ENCODE measurements around the gene ANKZF1.
"Not testable (repeated sequence)": the region's sequence is repeated elsewhere in the genome, so short reads cannot be mapped to it uniquely, and the experiment has no call there.

Gene ANKZF1

GRCh38 chr2:219254590-219255201 is 25.1 kb downstream of the ANKZF1 start:
- DNase-seq (ENCODE audit: low read depth): no peak

GRCh38 chr2:219258942-219259341 is 29.3 kb downstream of the ANKZF1 start:
- DNase-seq (ENCODE audit: low read depth): not testable (repeated sequence)

GRCh38 chr2:219261024-219261855 is 31.6 kb downstream of the ANKZF1 start:
- no peak for DNase-seq (ENCODE audit: low read depth)

- no peak for DNase-seq (ENCODE audit: low read depth)
Measured at GRCh38 chr2:219266232-219266631, 36.6 kb downstream of the ANKZF1 start.

GRCh38 chr2:219266886-219267285 is 37.3 kb downstream of the ANKZF1 start:
- no peak for DNase-seq (ENCODE audit: low read depth)

- DNase-seq (ENCODE audit: low read depth): no peak
Measured at GRCh38 chr2:219268294-219268693, 38.7 kb downstream of the ANKZF1 start.

- no peak for DNase-seq (ENCODE audit: low read depth)
Measured at GRCh38 chr2:219269362-219270054, 39.9 kb downstream of the ANKZF1 start.

GRCh38 chr2:219270055-219270372 is 40.4 kb downstream of the ANKZF1 start:
- no peak for DNase-seq (ENCODE audit: low read depth)

- no peak for DNase-seq (ENCODE audit: low read depth)
Measured at GRCh38 chr2:219271021-219271420, 41.4 kb downstream of the ANKZF1 start.

- DNase-seq (ENCODE audit: low read depth): no peak
Measured at GRCh38 chr2:219272356-219272755, 42.8 kb downstream of the ANKZF1 start.

- no peak for DNase-seq (ENCODE audit: low read depth)
Measured at GRCh38 chr2:219272995-219273394, 43.4 kb downstream of the ANKZF1 start.

GRCh38 chr2:219273937-219274336 is 44.3 kb downstream of the ANKZF1 start:
- DNase-seq (ENCODE audit: low read depth): no peak

GRCh38 chr2:219274361-219274921 is 44.8 kb downstream of the ANKZF1 start:
- DNase-seq (ENCODE audit: low read depth): no peak

- DNase-seq (ENCODE audit: low read depth): peak; percentile 48
Measured at GRCh38 chr2:219277703-219278654, 48.4 kb downstream of the ANKZF1 start.

GRCh38 chr2:219278655-219279150 is 49.1 kb downstream of the ANKZF1 start:
- no peak for DNase-seq (ENCODE audit: low read depth)

GRCh38 chr2:219279151-219279915 is 49.7 kb downstream of the ANKZF1 start, which contains the start of gene DNAJB2:
TSS of gene DNAJB2 (plus strand) at chr2:219279366. CDS start at chr2:219279834, 468 bp downstream.
- peak; percentile 99 for DNase-seq (ENCODE audit: low read depth)

- DNase-seq (ENCODE audit: low read depth): no peak
Measured at GRCh38 chr2:219279916-219280516, 50.4 kb downstream of the ANKZF1 start.

- DNase-seq (ENCODE audit: low read depth): no peak
Measured at GRCh38 chr2:219280651-219281050, 51.0 kb downstream of the ANKZF1 start.

GRCh38 chr2:219281588-219281987 is 52.0 kb downstream of the ANKZF1 start:
- DNase-seq (ENCODE audit: low read depth): no peak

- no peak for DNase-seq (ENCODE audit: low read depth)
Measured at GRCh38 chr2:219282375-219282774, 52.8 kb downstream of the ANKZF1 start.
